Calu3 (cell line): Measurements from ENCODE around the gene ZMYM2. TPM values are rescaled to one million over a fixed set of nuclear protein-coding genes. Genes with fewer than 3 reads are reported as not detected.

Source experiments
- BruUV-seq: library from RNA; stranded (reverse); fragments of 400-500 nt; replicated peaks from 2 replicates; lab custom pipeline; 2021; lab: Mats Ljungman, UMichigan
- CTCF ChIA-PET: fragments of 300-600 bp; sonication (Branson Sonifier 250); formaldehyde crosslinking; loops from one replicate; lab custom pipeline; 2022; ENCODE audit warnings: antibody characterized with exemption; lab: Charles Lee
- DNase-seq: peaks from one replicate; pipeline ENCODE4 v3.0.0; 2022
- H3K27ac Mint-ChIP-seq: one replicate; pipeline ENCODE4 v1.8.0; 2022; ENCODE audit warnings: mixed read lengths; ENCODE audit not compliant: unreplicated experiment
- H3K27me3 Mint-ChIP-seq: one replicate; pipeline ENCODE4 v1.8.0; 2022; ENCODE audit warnings: mixed read lengths; ENCODE audit not compliant: unreplicated experiment
- H3K36me3 Mint-ChIP-seq: one replicate; pipeline ENCODE4 v1.8.0; 2022; ENCODE audit warnings: mild to moderate bottlenecking, moderate library complexity, mixed read lengths; ENCODE audit not compliant: insufficient read depth, unreplicated experiment
- H3K4me1 Mint-ChIP-seq: one replicate; pipeline ENCODE4 v1.8.0; 2022; ENCODE audit warnings: mild to moderate bottlenecking, low read depth, mixed read lengths; ENCODE audit not compliant: unreplicated experiment
- H3K4me3 Mint-ChIP-seq: one replicate; pipeline ENCODE4 v1.8.0; 2022; ENCODE audit warnings: mild to moderate bottlenecking, low read depth, moderate library complexity, mixed read lengths; ENCODE audit not compliant: unreplicated experiment
- H3K9me3 Mint-ChIP-seq: one replicate; pipeline ENCODE4 v1.8.0; 2022; ENCODE audit warnings: low read depth, mixed read lengths; ENCODE audit not compliant: unreplicated experiment
- intact Hi-C: fragments of 100-400 bp; cut with micrococcal nuclease; formaldehyde crosslinking; loops from one replicate; pipeline ENCODE4 v1.10.0; 2022; ENCODE audit not compliant: unreplicated experiment
- total RNA-seq: library from RNA; stranded (reverse); gene quantifications from 2 replicates; pipeline ENCODE4 v1.2.3, GENCODE V29; 2022
- TF ChIP-seq, protein P1 (sequence below): fragments of 200-600 bp; IDR thresholded peaks from one replicate; pipeline ENCODE4 v1.8.0; 2022; ENCODE audit warnings: antibody characterized with exemption; ENCODE audit not compliant: unreplicated experiment

Gene ZMYM2
- total RNA-seq, 1 experiment from 2014 or later, result 53.1 TPM

GRCh38 chr13:19940106-19940505 is 18.4 kb upstream of the ZMYM2 start:
- CTCF ChIA-PET, result no interaction called here
- H3K36me3 Mint-ChIP-seq, result no peaks in the 10 kb centered on the region
- H3K4me3 Mint-ChIP-seq, result no peak overlapping the region
- no peaks in the 10 kb centered on the region for H3K9me3 Mint-ChIP-seq
- no peak for DNase-seq
- TF ChIP-seq, protein P1, sequence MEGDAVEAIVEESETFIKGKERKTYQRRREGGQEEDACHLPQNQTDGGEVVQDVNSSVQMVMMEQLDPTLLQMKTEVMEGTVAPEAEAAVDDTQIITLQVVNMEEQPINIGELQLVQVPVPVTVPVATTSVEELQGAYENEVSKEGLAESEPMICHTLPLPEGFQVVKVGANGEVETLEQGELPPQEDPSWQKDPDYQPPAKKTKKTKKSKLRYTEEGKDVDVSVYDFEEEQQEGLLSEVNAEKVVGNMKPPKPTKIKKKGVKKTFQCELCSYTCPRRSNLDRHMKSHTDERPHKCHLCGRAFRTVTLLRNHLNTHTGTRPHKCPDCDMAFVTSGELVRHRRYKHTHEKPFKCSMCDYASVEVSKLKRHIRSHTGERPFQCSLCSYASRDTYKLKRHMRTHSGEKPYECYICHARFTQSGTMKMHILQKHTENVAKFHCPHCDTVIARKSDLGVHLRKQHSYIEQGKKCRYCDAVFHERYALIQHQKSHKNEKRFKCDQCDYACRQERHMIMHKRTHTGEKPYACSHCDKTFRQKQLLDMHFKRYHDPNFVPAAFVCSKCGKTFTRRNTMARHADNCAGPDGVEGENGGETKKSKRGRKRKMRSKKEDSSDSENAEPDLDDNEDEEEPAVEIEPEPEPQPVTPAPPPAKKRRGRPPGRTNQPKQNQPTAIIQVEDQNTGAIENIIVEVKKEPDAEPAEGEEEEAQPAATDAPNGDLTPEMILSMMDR, result no peak
- intact Hi-C loops, result no loop called here
- BruUV-seq, result no TSS peak
- no peak overlapping the region for H3K27ac Mint-ChIP-seq
- H3K4me1 Mint-ChIP-seq, result no peaks in the 10 kb centered on the region
- no peaks in the 10 kb centered on the region for H3K27me3 Mint-ChIP-seq

- intact Hi-C loops, result no loop called here
- CTCF ChIA-PET, result interaction anchor here (0.6 to 0.8 kb wide), 2 partner anchors 86 to 817 kb away, joined by 4 read pairs; no protein-coding TSS in a partner anchor
- no TSS peak for BruUV-seq
These were observed 8.2 kb upstream of the ZMYM2 start for GRCh38 chr13:19950374-19950773.

GRCh38 chr13:19952850-19953249 is 5.7 kb upstream of the ZMYM2 start:
- Mint-ChIP-seq H3K27me3 (no peaks in the 10 kb centered on the region), H3K4me3 (no peak overlapping the region), H3K4me1 (no peaks in the 10 kb centered on the region), H3K9me3 (no peaks in the 10 kb centered on the region), H3K27ac (no peak overlapping the region), H3K36me3 (peaks cover 7% of the 10 kb centered on the region)
- no peak for DNase-seq
- intact Hi-C loops, result no loop called here
- TF ChIP-seq, protein P1, result no peak
- CTCF ChIA-PET, result no interaction called here
- no TSS peak for BruUV-seq

More at GRCh38 chr13:19950374-19950773, 8.2 kb upstream of the ZMYM2 start:
- Mint-ChIP-seq H3K4me1 (no peaks in the 10 kb centered on the region), H3K27me3 (peaks cover 13% of the 10 kb centered on the region), H3K27ac (no peak overlapping the region), H3K4me3 (no peak overlapping the region), H3K9me3 (no peaks in the 10 kb centered on the region), H3K36me3 (no peaks in the 10 kb centered on the region)
- DNase-seq, result no peak
- TF ChIP-seq, protein P1, result no peak

- intact Hi-C loops, result no loop called here
- no peak overlapping the region for H3K27ac Mint-ChIP-seq
- no peaks in the 10 kb centered on the region for H3K4me1 Mint-ChIP-seq
- peaks cover 34% of the 10 kb centered on the region for H3K36me3 Mint-ChIP-seq
- H3K27me3 Mint-ChIP-seq, result no peaks in the 10 kb centered on the region
- H3K9me3 Mint-ChIP-seq, result no peaks in the 10 kb centered on the region
- TF ChIP-seq, protein P1, result no peak
- CTCF ChIA-PET, result interaction anchor here (1.0 kb wide), 1 partner anchor 19 kb away, joined by 3 read pairs; no protein-coding TSS in a partner anchor
- BruUV-seq, result no TSS peak
- H3K4me3 Mint-ChIP-seq, result no peak overlapping the region
- DNase-seq, result no peak
These were observed 2.5 kb upstream of the ZMYM2 start for GRCh38 chr13:19955873-19956559.
